Activated CD8-positive, alpha-beta T cell treated with anti-CD3 and anti-CD28 coated beads for 36 hours (primary cell): ENCODE data around the gene PDLIM1. TPM values are rescaled to one million over a fixed set of nuclear protein-coding genes. Genes with fewer than 3 reads are reported as not detected.

Experiments used
- ATAC-seq: fragments of 200-7000 bp; cut with Tn5 transposase; one replicate; pipeline ENCODE4 v1.10.0; 2021; ENCODE audit warnings: mild to moderate bottlenecking, moderate library complexity
- CTCF ChIA-PET: fragments of 350-600 bp; sonication (Branson Sonifier 250); formaldehyde crosslinking; loops from one replicate; lab custom pipeline; 2021; ENCODE audit warnings: antibody characterized with exemption; lab: Charles Lee
- POLR2A ChIA-PET: fragments of 350-600 bp; sonication (Branson Sonifier 250); formaldehyde crosslinking; loops from one replicate; lab custom pipeline; 2021; ENCODE audit warnings: antibody characterized with exemption; lab: Charles Lee
- DNase-seq: peaks from one replicate; pipeline ENCODE4 v3.0.0-alpha.2; 2020
- H3K27ac Mint-ChIP-seq: one replicate; pipeline ENCODE4 v1.8.0; 2021; ENCODE audit warnings: mild to moderate bottlenecking, mixed read lengths
- H3K27me3 Mint-ChIP-seq: one replicate; pipeline ENCODE4 v1.8.0; 2021; ENCODE audit warnings: mixed read lengths
- H3K36me3 Mint-ChIP-seq: one replicate; pipeline ENCODE4 v1.8.0; 2021; ENCODE audit warnings: low read depth, mixed read lengths
- H3K4me1 Mint-ChIP-seq: one replicate; pipeline ENCODE4 v1.8.0; 2021; ENCODE audit warnings: low read depth, mixed read lengths
- H3K4me3 Mint-ChIP-seq: one replicate; pipeline ENCODE4 v1.8.0; 2021; ENCODE audit warnings: mild to moderate bottlenecking, moderate library complexity, mixed read lengths
- H3K9me3 Mint-ChIP-seq: one replicate; pipeline ENCODE4 v1.8.0; 2021; ENCODE audit warnings: mixed read lengths
- intact Hi-C: fragments of 100-400 bp; cut with micrococcal nuclease; formaldehyde crosslinking; loops from one replicate; pipeline ENCODE4 v1.10.0; 2022
- total RNA-seq, 2 experiments: library from RNA; stranded (reverse); gene quantifications; one replicate each; pipeline ENCODE4 v1.2.3, GENCODE V29; 2021
- TF ChIP-seq, protein P1 (sequence below): fragments of 200-600 bp; IDR thresholded peaks from one replicate; pipeline ENCODE4 v1.8.0; 2022; ENCODE audit warnings: antibody characterized with exemption, mild to moderate bottlenecking

The PDLIM1 gene
- total RNA-seq, 2 experiments from 2014 or later: 0.74 to 1.1 TPM

DNA sequence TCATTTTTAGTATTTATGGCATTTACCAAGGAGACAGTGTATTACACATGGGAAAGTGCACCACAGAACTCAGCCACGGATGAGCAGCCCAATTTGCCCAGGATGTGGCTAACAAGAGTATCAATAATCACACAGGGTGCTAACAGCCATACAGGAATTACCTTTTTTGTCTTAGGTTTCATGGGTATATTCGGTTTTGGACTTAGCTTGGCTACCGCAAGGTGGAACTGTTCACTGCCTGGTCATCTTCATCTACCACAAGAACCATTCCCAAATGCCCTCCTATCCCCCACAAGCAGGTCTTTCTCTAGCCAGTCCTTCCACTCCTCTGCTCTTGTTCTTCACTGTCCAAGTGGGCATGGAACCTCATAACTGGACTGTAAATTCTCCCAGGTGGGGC, 6.0 kb downstream of the PDLIM1 start:
- H3K27me3 Mint-ChIP-seq: peaks cover 26% of the 10 kb centered on the region
- DNase-seq: no peak
- H3K4me1 Mint-ChIP-seq: no peaks in the 10 kb centered on the region
- H3K27ac Mint-ChIP-seq: no peak overlapping the region
- ChIA-PET POLR2A (no interaction called here), CTCF (interaction anchor here (1.8 kb wide), 1 partner anchor 41 kb away, joined by 4 read pairs; no protein-coding TSS in a partner anchor)
- intact Hi-C loops: no loop called here
- TF ChIP-seq, protein P1, sequence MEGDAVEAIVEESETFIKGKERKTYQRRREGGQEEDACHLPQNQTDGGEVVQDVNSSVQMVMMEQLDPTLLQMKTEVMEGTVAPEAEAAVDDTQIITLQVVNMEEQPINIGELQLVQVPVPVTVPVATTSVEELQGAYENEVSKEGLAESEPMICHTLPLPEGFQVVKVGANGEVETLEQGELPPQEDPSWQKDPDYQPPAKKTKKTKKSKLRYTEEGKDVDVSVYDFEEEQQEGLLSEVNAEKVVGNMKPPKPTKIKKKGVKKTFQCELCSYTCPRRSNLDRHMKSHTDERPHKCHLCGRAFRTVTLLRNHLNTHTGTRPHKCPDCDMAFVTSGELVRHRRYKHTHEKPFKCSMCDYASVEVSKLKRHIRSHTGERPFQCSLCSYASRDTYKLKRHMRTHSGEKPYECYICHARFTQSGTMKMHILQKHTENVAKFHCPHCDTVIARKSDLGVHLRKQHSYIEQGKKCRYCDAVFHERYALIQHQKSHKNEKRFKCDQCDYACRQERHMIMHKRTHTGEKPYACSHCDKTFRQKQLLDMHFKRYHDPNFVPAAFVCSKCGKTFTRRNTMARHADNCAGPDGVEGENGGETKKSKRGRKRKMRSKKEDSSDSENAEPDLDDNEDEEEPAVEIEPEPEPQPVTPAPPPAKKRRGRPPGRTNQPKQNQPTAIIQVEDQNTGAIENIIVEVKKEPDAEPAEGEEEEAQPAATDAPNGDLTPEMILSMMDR: no peak
- H3K9me3 Mint-ChIP-seq: no peaks in the 10 kb centered on the region
- H3K4me3 Mint-ChIP-seq: no peak overlapping the region
- no peak for ATAC-seq
- H3K36me3 Mint-ChIP-seq: no peaks in the 10 kb centered on the region

DNA sequence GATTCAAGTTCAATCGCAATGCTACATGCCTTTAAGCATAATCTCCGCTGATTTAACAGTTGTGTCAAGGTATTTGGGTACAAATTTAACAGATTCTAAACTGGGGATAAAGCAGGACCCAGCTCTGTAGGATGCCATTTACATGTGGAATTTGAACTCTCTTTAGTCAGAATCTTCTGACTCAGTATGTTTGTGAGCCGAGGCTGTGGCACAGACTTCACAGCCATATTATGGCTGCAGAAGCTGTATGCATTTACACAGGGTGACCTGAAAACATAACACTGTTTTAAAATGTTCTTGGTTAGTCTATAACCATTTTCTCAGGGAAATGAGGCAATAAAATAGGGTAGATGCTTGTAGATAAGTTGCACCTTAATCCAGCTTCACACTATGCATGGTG, 8.7 kb downstream of the PDLIM1 start:
- H3K4me3 Mint-ChIP-seq: no peak overlapping the region
- POLR2A ChIA-PET: no interaction called here
- peaks cover 10% of the 10 kb centered on the region for H3K27me3 Mint-ChIP-seq
- H3K4me1 Mint-ChIP-seq: no peaks in the 10 kb centered on the region
- CTCF ChIA-PET: no interaction called here
- no peaks in the 10 kb centered on the region for H3K9me3 Mint-ChIP-seq
- intact Hi-C loops: no loop called here
- ATAC-seq (no peak), DNase-seq (no peak)
- H3K27ac Mint-ChIP-seq: no peak overlapping the region
- no peaks in the 10 kb centered on the region for H3K36me3 Mint-ChIP-seq
- TF ChIP-seq, protein P1: no peak

DNA sequence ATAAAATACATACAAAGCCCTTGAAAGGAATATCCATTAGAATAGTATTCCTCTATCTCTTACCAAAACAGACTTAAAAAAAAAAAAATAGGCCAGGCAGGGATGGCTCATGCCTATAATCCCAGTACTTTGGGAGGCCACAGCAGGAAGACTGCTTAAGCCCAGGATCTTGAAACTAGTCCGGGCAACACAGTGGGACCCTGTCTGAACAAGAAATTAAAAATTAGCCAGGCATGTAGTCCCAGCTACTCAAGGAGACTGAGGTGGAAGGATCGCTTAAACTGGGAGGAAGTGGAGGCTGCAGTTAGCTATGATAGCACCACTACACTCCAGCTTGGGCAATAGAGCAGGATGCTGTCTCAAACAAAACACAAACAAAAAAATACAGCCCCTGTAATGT, 9.6 kb downstream of the PDLIM1 start:
- H3K36me3 Mint-ChIP-seq: no peaks in the 10 kb centered on the region
- ATAC-seq: no peak
- intact Hi-C loops: no loop called here
- DNase-seq: no peak
- TF ChIP-seq, protein P1: no peak
- H3K4me3 Mint-ChIP-seq: no peak overlapping the region
- H3K4me1 Mint-ChIP-seq: no peaks in the 10 kb centered on the region
- ChIA-PET CTCF (no interaction called here), POLR2A (interaction anchor here (0.7 kb wide), 1 partner anchor 751 kb away, joined by 3 read pairs; no protein-coding TSS in a partner anchor)
- peaks cover 8% of the 10 kb centered on the region for H3K27me3 Mint-ChIP-seq
- no peak overlapping the region for H3K27ac Mint-ChIP-seq
- no peaks in the 10 kb centered on the region for H3K9me3 Mint-ChIP-seq

DNA sequence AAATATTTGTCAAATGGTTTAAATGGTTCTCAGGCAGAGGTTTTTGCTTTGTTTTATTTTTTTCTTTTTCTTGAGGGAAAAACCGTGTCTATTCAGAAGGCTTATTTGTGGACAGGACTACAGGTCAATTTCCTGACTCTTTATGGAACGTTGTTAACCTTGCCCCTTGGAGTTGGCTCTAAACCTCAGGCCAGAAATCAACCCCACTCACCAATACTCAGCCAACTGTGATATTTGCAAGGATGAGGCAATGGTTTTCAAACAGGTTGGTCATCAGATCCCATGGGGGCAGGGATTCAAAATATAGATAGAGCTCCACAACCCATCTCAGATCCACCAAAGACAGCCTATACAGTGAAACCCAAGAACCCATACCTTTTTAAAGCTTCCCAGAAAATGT, 10.2 kb downstream of the PDLIM1 start:
- no peak for DNase-seq
- TF ChIP-seq, protein P1: no peak
- Mint-ChIP-seq H3K36me3 (no peaks in the 10 kb centered on the region), H3K9me3 (no peaks in the 10 kb centered on the region), H3K4me3 (no peak overlapping the region), H3K27ac (no peak overlapping the region), H3K4me1 (no peaks in the 10 kb centered on the region), H3K27me3 (peaks cover 7% of the 10 kb centered on the region)
- intact Hi-C loops: no loop called here
- no peak for ATAC-seq
- CTCF ChIA-PET: no interaction called here
- POLR2A ChIA-PET: no interaction called here

DNA sequence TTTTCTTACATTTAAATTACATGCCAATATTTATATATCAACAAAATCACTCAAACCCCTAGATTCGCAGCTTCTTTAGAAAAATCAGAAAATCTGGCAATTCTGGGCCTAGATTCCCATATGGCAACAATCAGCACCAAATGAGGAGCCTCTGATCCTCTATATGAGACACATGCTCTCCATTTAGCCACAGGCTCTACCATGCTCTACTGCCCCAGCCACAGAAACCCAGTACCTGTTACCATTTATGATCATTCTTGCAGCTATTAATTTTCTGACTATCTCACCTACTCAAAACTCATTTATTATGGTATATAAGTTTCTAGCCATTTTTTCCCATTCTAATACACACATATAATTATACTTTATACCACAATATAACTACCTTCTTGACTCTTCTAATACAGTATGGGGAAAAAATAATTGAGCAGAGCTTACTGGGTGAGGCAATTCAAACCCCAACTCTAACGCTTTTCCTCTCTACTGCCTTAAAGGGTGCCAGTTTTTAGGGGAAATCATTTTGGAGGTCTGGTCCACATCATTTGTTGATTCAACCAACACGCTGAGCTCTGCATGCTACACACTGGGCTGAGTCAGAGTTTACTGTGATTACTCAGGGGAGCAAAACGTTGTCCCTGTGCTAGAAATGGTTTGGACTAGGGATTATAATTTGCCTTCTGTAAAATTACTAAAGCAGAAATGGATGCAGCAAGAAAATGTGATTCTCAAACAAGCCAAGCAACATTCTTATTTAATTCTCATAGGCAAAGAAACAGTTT, 11.6 kb downstream of the PDLIM1 start:
- POLR2A ChIA-PET: no interaction called here
- ATAC-seq: no peak
- Mint-ChIP-seq H3K4me3 (no peak overlapping the region), H3K4me1 (no peaks in the 10 kb centered on the region), H3K27ac (no peak overlapping the region), H3K36me3 (no peaks in the 10 kb centered on the region), H3K27me3 (peaks cover 3% of the 10 kb centered on the region), H3K9me3 (no peaks in the 10 kb centered on the region)
- DNase-seq: no peak
- intact Hi-C loops: no loop called here
- TF ChIP-seq, protein P1: no peak
- CTCF ChIA-PET: interaction anchor here (1.2 to 1.3 kb wide), 2 partner anchors 32 to 84 kb away, joined by 3 to 6 read pairs; no protein-coding TSS in a partner anchor
